Trophoblast cell (in vitro differentiated cells and primary cell): ENCODE data around the gene CASP10.

ENCODE experiments used
- DNase-seq, 2 donors: peaks; one replicate each; pipeline ENCODE4 v3.0.0-alpha.2; 2016
- H2AFZ ChIP-seq: 2 replicates; pipeline ENCODE4 v1.6.1; 2013; ENCODE audit warnings: low read length, moderate library complexity, mild to moderate bottlenecking; ENCODE audit not compliant: insufficient read depth, poor library complexity
- H2AK5ac ChIP-seq: 2 replicates; pipeline ENCODE4 v1.6.1; 2013; ENCODE audit warnings: mild to moderate bottlenecking, low read length
- H2BK120ac ChIP-seq: 2 replicates; pipeline ENCODE4 v1.6.1; 2013; ENCODE audit warnings: low read length, mild to moderate bottlenecking, moderate library complexity; ENCODE audit not compliant: insufficient read depth, poor library complexity
- H2BK12ac ChIP-seq: 2 replicates; pipeline ENCODE4 v1.6.1; 2013; ENCODE audit warnings: mild to moderate bottlenecking, low read length, moderate library complexity
- H2BK5ac ChIP-seq: 2 replicates; pipeline ENCODE4 v1.6.1; 2013; ENCODE audit warnings: low read length, low read depth, moderate library complexity, mild to moderate bottlenecking; ENCODE audit not compliant: poor library complexity
- H3K14ac ChIP-seq: 2 replicates; pipeline ENCODE4 v1.6.1; 2013; ENCODE audit warnings: mild to moderate bottlenecking, low read length
- H3K18ac ChIP-seq: 2 replicates; pipeline ENCODE4 v1.6.1; 2013; ENCODE audit warnings: mild to moderate bottlenecking, low read length
- H3K23ac ChIP-seq: 2 replicates; pipeline ENCODE4 v1.6.1; 2013; ENCODE audit warnings: low read length
- H3K27ac ChIP-seq: 2 replicates; pipeline ENCODE4 v1.5.1; 2013; ENCODE audit warnings: low read depth, mild to moderate bottlenecking, inconsistent platforms, low read length, moderate library complexity
- H3K27me3 ChIP-seq: 2 replicates; pipeline ENCODE4 v1.6.1; 2013; ENCODE audit warnings: inconsistent platforms, mild to moderate bottlenecking, low read length, moderate library complexity; ENCODE audit not compliant: insufficient read depth
- H3K36me3 ChIP-seq, 2 experiments: 1 replicate in 1 of 2; 2 replicates in 1 of 2; pipeline ENCODE4 v1.6.1; 2013; ENCODE audit warnings: low read length in 2 of 2, mild to moderate bottlenecking in 2 of 2, moderate library complexity in 1 of 2; ENCODE audit not compliant: insufficient read depth in 2 of 2, control insufficient read depth in 1 of 2
- H3K4ac ChIP-seq: 2 replicates; pipeline ENCODE4 v1.6.1; 2013; ENCODE audit warnings: low read depth, mild to moderate bottlenecking, low read length, moderate library complexity
- H3K4me1 ChIP-seq, 2 experiments: 1 replicate in 1 of 2; 2 replicates in 1 of 2; pipeline ENCODE4 v1.6.1; 2013; ENCODE audit warnings: low read length in 2 of 2, mild to moderate bottlenecking in 2 of 2, moderate library complexity in 1 of 2; ENCODE audit not compliant: insufficient read depth in 2 of 2, control insufficient read depth in 1 of 2
- H3K4me2 ChIP-seq: 2 replicates; pipeline ENCODE4 v1.6.1; 2013; ENCODE audit warnings: inconsistent platforms, mild to moderate bottlenecking, low read length, moderate library complexity
- H3K4me3 ChIP-seq: 2 replicates; pipeline ENCODE4 v1.5.1; 2013; ENCODE audit warnings: mild to moderate bottlenecking, low read depth, low read length, inconsistent platforms
- H3K79me1 ChIP-seq: one replicate; pipeline ENCODE4 v1.6.1; 2013; ENCODE audit warnings: low read length
- H3K79me2 ChIP-seq: 2 replicates; pipeline ENCODE4 v1.6.1; 2013; ENCODE audit warnings: low read length, mild to moderate bottlenecking; ENCODE audit not compliant: control insufficient read depth, insufficient read depth, poor library complexity
- H3K9ac ChIP-seq: 2 replicates; pipeline ENCODE4 v1.6.1; 2013; ENCODE audit warnings: mild to moderate bottlenecking, low read length
- H3K9me3 ChIP-seq: 2 replicates; pipeline ENCODE4 v1.6.1; 2013; ENCODE audit warnings: low read depth, mild to moderate bottlenecking, control low read depth, inconsistent platforms, low read length; ENCODE audit not compliant: insufficient read depth
- H4K12ac ChIP-seq: 2 replicates; pipeline ENCODE4 v1.6.1; 2013; ENCODE audit warnings: low read depth, mild to moderate bottlenecking, low read length, moderate library complexity
- H4K8ac ChIP-seq: 2 replicates; pipeline ENCODE4 v1.6.1; 2013; ENCODE audit warnings: low read depth, mild to moderate bottlenecking, low read length, moderate library complexity
- H4K91ac ChIP-seq: one replicate; pipeline ENCODE4 v1.6.1; 2013; ENCODE audit warnings: low read depth, mild to moderate bottlenecking, low read length, moderate library complexity
- WGBS: extraction: QIAGEN DNeasy Blood & Tissue Kit; methylation state at CpG from one replicate; pipeline ENCODE4 v1.1.7; 2013; ENCODE audit warnings: missing lambda C conversion rate; ENCODE audit not compliant: insufficient read length, insufficient coverage; ENCODE audit errors: extremely low coverage; 5-methylcytosine and 5-hydroxymethylcytosine counted together

CASP10 gene

GRCh38 chr2:201156036-201156435 lies 26.9 kb upstream of the CASP10 start:
- H3K4me3 ChIP-seq = no peak overlapping the region
- H3K9me3 ChIP-seq = no peaks in the 10 kb centered on the region
- no peak overlapping the region for H4K91ac ChIP-seq
- no peak overlapping the region for H4K8ac ChIP-seq
- H3K27ac ChIP-seq = no peak overlapping the region
- no peak overlapping the region for H3K14ac ChIP-seq
- no peak for DNase-seq
- H3K27me3 ChIP-seq = no peaks in the 10 kb centered on the region
- no peaks in the 10 kb centered on the region for H3K79me1 ChIP-seq
- peaks cover 3 to 6% of the 10 kb centered on the region in 2 experiments for H3K36me3 ChIP-seq
- peaks cover under 1% of the 10 kb centered on the region in 2 experiments for H3K4me1 ChIP-seq
- WGBS = no CpG with 5 or more reads among the region's 6 CpGs
- H3K18ac ChIP-seq = no peak overlapping the region
- no peak overlapping the region for H2BK12ac ChIP-seq
- no peak overlapping the region for H3K9ac ChIP-seq
- no peak overlapping the region for H3K4ac ChIP-seq
- no peak overlapping the region for H2AFZ ChIP-seq
- no peak overlapping the region for H4K12ac ChIP-seq
- H2BK5ac ChIP-seq = no peak overlapping the region
- no peak overlapping the region for H3K4me2 ChIP-seq
- no peak overlapping the region for H2AK5ac ChIP-seq
- H2BK120ac ChIP-seq = no peak overlapping the region
- no peak overlapping the region for H3K23ac ChIP-seq
- H3K79me2 ChIP-seq = no peaks in the 10 kb centered on the region

DNA sequence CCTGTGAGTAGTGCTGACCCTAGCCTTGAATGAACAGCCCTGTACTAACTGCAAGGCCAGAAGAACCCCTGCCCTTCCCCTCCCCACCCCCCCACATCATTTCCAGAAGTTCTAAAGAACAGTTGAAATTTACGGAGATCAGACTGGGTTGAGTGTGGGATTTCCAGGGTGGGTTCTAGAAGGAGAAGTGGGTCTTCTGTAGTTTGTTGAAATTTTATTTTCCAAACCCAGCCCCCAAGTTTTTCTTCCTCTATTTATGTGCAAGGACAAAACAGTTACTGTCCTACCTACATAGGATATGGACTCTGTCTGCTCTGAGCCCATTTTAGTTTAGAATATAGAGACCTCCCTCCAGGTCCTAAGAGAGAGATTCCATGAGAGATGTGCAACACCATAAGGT lies 26.3 kb upstream of the CASP10 start:
- Histone ChIP-seq H3K79me1 (no peaks in the 10 kb centered on the region), H2BK5ac (no peak overlapping the region), H3K4ac (no peak overlapping the region), H3K36me3 (peaks cover 3 to 6% of the 10 kb centered on the region in 2 experiments), H3K23ac (no peak overlapping the region), H3K9me3 (no peaks in the 10 kb centered on the region), H4K91ac (no peak overlapping the region), H3K14ac (no peak overlapping the region), H3K79me2 (no peaks in the 10 kb centered on the region), H3K18ac (no peak overlapping the region), H3K9ac (no peak overlapping the region), H4K8ac (no peak overlapping the region), H3K27ac (no peak overlapping the region), H2BK120ac (no peak overlapping the region), H3K27me3 (no peaks in the 10 kb centered on the region), H2AFZ (no peak overlapping the region), H3K4me3 (no peak overlapping the region), H3K4me2 (no peak overlapping the region), H4K12ac (no peak overlapping the region), H3K4me1 (no peaks in the 10 kb centered on the region), H2BK12ac (no peak overlapping the region), H2AK5ac (no peak overlapping the region)
- no CpG with 5 or more reads among the region's 1 CpG for WGBS
- no peak for DNase-seq

DNA sequence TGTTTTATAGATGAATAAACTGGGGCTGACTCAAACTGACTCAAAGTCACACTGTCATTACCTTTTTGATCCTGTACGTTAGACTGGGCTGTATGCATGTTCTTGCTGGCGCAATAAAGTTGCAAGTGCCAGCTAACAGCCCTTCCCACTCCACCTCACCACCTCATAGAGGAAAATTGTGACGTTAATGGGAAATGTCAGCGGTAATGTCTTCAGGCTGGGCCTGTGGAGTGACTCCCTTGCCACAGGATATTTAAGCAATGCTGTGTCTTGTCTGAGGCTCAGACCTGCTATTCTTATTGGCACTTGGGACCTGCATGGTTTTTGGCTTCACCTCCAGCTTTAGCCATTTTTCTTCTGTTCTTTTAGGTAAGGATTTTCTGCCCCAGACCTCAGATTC lies 25.2 kb upstream of the CASP10 start:
- Histone ChIP-seq H3K4ac (no peak overlapping the region), H3K9me3 (no peaks in the 10 kb centered on the region), H4K91ac (no peak overlapping the region), H3K18ac (no peak overlapping the region), H4K8ac (peak overlapping the region; percentile 19), H2BK120ac (no peak overlapping the region), H3K4me1 (no peaks in the 10 kb centered on the region), H3K27me3 (no peaks in the 10 kb centered on the region), H3K14ac (no peak overlapping the region), H3K79me1 (no peaks in the 10 kb centered on the region), H3K27ac (no peak overlapping the region), H3K4me2 (no peak overlapping the region), H2BK5ac (no peak overlapping the region), H2AK5ac (no peak overlapping the region), H3K9ac (peak overlapping the region; percentile 30), H2AFZ (peak overlapping the region; percentile 11), H3K36me3 (peaks cover 6 to 9% of the 10 kb centered on the region in 2 experiments), H3K4me3 (no peak overlapping the region), H4K12ac (no peak overlapping the region), H2BK12ac (no peak overlapping the region), H3K79me2 (no peaks in the 10 kb centered on the region), H3K23ac (no peak overlapping the region)
- DNase-seq = peak in 1 of 2 donors; percentile 32
- WGBS = no CpG with 5 or more reads among the region's 4 CpGs

DNA sequence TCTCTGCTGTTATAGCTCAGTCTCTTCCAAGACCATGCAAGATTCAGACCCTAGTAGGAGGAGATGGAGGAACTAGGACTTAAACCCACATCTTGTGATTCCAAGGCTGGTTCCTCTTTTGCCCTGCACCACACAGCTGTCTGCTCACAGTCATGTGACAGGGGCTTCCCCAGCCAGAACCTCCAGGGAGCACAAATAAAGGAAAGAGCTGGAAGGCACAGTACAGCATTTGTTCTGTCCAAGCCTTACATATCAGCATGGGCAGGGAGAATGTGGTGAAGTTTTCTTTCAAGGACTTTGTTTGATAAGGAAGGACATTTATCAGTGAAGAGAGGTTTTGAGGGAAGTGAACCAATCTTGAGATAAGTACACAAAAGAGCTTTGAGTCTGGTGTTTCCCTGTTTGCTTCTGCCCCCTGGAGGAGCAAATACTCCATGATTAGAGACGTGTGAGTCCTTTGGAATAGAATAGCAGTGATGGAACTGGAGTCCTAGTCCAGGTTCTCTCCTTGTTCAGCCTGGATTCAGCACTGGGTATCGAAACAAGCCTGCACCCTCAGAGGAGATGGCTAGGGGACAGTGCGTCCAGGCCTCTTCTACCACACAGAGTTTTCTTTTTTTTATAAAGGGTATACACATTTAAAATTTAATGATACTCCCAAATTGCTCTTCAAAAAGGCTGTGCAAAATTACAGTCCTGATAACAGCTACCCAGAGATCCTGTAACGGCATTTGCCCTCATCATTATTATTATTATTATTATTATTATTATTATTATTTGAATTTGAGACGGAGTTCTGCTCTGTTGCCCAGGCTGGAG lies 24.6 kb upstream of the CASP10 start:
- Histone ChIP-seq H3K18ac (no peak overlapping the region), H4K12ac (no peak overlapping the region), H3K36me3 (peaks cover 6 to 10% of the 10 kb centered on the region in 2 experiments), H3K4me3 (no peak overlapping the region), H4K8ac (no peak overlapping the region), H2BK120ac (no peak overlapping the region), H3K4me1 (no peaks in the 10 kb centered on the region), H3K9me3 (no peaks in the 10 kb centered on the region), H2AFZ (peak overlapping the region; percentile 11), H3K79me1 (no peaks in the 10 kb centered on the region), H3K9ac (no peak overlapping the region), H3K4me2 (no peak overlapping the region), H3K27me3 (no peaks in the 10 kb centered on the region), H3K23ac (no peak overlapping the region), H2BK5ac (no peak overlapping the region), H3K14ac (no peak overlapping the region), H4K91ac (no peak overlapping the region), H3K79me2 (no peaks in the 10 kb centered on the region), H3K4ac (no peak overlapping the region), H2AK5ac (no peak overlapping the region), H2BK12ac (no peak overlapping the region), H3K27ac (no peak overlapping the region)
- DNase-seq = peak; percentile 62 to 81
- no CpG with 5 or more reads among the region's 5 CpGs for WGBS
